ENCODE data around the gene METTL16.

Gene METTL16

DNA sequence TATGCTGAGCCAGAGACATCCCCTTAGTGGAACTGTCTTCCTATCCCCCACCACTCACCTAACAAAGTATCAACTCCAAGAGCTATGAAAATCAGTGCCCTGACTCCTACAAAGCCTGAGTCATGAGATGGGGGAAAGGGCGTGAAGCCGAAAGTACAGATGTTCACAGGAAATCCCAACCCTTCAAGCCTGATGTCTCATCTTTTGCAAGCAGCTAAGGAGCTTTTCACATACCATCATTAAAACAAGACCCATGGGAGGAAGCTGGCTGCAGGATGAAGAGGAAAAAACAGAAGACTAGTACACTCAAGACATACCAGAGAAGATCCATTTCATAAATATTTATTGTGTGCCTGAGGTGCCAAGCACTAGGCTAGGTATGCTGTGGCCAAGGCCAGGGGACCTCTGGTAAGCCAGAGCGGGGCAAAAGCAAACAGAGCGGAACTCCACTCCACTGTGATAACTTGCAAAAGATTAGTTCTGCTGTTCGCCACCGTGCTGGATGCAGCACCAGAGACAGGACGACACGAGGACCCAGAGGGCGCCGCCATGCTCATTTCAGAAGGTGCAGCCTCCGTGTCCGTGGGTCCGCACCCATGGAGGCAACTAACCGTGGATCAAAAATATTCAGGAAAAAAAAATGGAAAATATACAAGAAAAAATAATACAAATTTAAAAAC, 106.3 kb downstream of the METTL16 start:
- peaks cover 56% of the 10 kb centered on the region for H3K4me1 ChIP-seq (ENCODE audit: control insufficient read depth, insufficient read depth, low read length)
- H3K4me3 ChIP-seq (ENCODE audit: low read length), result peak overlapping the region; percentile 2
- no peaks in the 10 kb centered on the region for H3K36me3 ChIP-seq (ENCODE audit: control insufficient read depth, insufficient read depth, low read length)
- H3K27me3 ChIP-seq (ENCODE audit: control insufficient read depth, insufficient read depth, low read length), result no peaks in the 10 kb centered on the region
- no peak overlapping the region for H3K9ac ChIP-seq (ENCODE audit: low read length)
- H3K9me3 ChIP-seq (ENCODE audit: control insufficient read depth, low read length), result no peaks in the 10 kb centered on the region

GRCh38 chr17:2403044-2403443, 108.6 kb downstream of the METTL16 start:
- Histone ChIP-seq H3K4me3 (ENCODE audit: low read length) (no peak overlapping the region), H3K27me3 (ENCODE audit: control insufficient read depth, insufficient read depth, low read length) (no peaks in the 10 kb centered on the region), H3K9ac (ENCODE audit: low read length) (no peak overlapping the region), H3K36me3 (ENCODE audit: control insufficient read depth, insufficient read depth, low read length) (no peaks in the 10 kb centered on the region), H3K9me3 (ENCODE audit: control insufficient read depth, low read length) (no peaks in the 10 kb centered on the region), H3K4me1 (ENCODE audit: control insufficient read depth, insufficient read depth, low read length) (peaks cover 67% of the 10 kb centered on the region)

DNA sequence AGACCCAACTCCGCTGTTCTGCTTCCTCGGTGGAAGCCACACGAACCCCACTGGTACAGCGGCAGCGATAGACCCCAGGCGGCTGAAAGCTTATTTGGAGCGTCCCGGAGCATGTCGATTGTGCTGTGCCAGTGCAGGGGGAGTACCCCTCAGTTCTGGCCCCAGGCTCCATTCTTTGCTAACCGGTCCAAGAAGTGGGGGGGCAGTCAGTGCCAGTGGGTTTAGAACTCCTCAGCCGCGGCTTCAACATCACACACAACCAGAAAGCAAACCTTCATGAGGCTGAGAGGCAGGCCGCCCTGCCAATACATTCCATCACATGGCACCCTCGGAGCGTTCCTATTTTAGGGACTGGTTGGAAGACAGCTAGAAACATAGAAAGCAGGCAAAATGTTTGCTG, 109.1 kb downstream of the METTL16 start:
- Histone ChIP-seq H3K4me1 (ENCODE audit: control insufficient read depth, insufficient read depth, low read length) (peaks cover 71% of the 10 kb centered on the region), H3K9ac (ENCODE audit: low read length) (peak overlapping the region; percentile 85), H3K36me3 (ENCODE audit: control insufficient read depth, insufficient read depth, low read length) (no peaks in the 10 kb centered on the region), H3K9me3 (ENCODE audit: control insufficient read depth, low read length) (no peaks in the 10 kb centered on the region), H3K4me3 (ENCODE audit: low read length) (peak overlapping the region; percentile 20), H3K27me3 (ENCODE audit: control insufficient read depth, insufficient read depth, low read length) (no peaks in the 10 kb centered on the region)

DNA sequence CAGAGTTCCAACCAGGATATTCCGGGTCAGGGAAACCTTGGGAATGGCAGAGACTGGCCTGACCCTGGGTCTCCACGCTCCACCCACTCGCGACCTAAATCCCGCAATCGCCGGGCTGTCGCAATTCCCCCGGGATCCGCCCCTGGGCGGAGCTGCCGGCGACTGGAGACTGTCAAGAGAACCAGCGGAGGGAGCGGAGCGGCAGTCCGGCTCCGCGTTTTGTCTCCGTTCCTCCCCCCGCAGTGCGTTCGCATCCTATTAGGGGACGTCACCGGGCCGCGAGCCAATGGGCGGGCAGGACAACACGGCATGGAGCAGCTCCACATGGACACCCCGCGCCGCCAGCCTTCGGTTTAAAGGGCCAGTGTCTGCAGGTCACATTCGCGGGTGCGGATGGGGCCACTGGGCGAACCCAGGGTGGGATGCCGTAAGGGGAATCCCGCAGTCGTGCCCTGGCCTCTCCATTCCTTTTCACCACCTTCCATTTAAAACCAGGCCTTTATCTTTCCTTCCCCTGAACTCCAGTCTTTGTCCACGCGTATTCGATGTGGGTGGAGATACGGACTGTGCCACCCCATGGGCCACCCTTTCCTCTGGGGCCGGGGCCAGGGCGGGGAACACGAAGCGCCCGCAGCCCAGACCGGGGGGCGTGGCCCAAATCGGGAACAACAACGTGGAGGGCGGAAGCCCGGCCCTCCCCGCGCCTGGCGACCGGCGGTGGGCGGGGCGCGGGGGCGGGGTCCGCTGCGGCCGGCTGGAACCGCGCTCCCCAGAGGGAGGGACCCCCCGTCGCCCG, 110.1 kb downstream of the METTL16 start:
- Histone ChIP-seq H3K27me3 (ENCODE audit: control insufficient read depth, insufficient read depth, low read length) (no peaks in the 10 kb centered on the region), H3K36me3 (ENCODE audit: control insufficient read depth, insufficient read depth, low read length) (no peaks in the 10 kb centered on the region), H3K9ac (ENCODE audit: low read length) (peak overlapping the region; percentile 99), H3K9me3 (ENCODE audit: control insufficient read depth, low read length) (no peaks in the 10 kb centered on the region), H3K4me3 (ENCODE audit: low read length) (peak overlapping the region; percentile 77), H3K4me1 (ENCODE audit: control insufficient read depth, insufficient read depth, low read length) (peaks cover 71% of the 10 kb centered on the region)

DNA sequence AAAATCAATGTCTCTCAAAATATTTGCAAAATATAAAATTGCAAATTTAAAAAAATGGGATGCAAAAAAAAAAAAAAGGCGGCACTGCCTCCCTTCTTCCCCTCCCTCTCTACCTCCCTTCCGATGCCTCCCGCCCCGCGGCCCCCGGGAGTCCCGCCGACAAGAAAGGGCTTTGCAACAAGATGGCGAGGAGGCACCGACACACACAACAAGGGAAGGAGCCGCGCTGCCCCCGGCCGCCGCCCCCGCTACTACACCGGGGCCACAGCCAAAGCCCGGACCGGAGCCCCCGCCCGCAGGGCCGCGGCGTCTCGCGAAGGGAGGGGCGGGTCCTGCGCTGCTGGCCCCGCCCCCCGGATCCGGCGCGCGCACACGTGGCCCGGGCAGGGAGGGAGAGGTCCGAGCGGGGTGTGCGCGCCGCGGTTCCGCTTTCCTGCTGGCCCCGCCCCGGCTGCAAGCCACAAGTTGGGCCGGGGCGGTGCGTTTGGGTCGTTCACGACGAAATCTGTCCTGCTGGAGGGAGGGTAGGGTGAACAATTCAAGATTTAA, 110.7 kb downstream of the METTL16 start, which contains the start of gene MNT:
MNT (minus strand) TSS at position 184 of the 549 bp plus-strand sequence. CDS start 348 bp downstream, outside the sequence.
- H3K4me1 ChIP-seq (ENCODE audit: control insufficient read depth, insufficient read depth, low read length), result peaks cover 71% of the 10 kb centered on the region

DNA sequence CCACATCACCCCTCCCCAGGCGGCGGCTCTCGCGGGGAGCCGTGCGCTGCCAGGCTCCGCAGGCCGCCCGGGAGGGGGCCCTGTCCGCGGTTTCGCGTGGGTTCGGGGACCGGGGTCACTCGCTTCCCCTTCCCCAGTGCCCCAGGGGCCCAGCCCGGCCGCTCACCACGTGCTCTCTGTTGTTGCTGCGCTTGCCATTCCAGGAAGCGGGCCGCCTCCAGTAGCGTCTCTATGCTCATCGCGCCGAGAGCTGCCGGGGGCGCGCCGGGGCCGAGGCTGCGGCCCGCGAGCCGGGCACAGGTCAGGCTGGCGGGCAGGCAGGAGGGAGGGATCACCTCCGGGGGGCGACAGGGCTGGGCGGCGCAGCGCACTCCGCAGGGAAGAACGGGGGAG, 111.2 kb downstream of the METTL16 start:
- Histone ChIP-seq H3K9ac (ENCODE audit: low read length) (peak overlapping the region; percentile 99), H3K27me3 (ENCODE audit: control insufficient read depth, insufficient read depth, low read length) (no peaks in the 10 kb centered on the region), H3K9me3 (ENCODE audit: control insufficient read depth, low read length) (no peaks in the 10 kb centered on the region), H3K4me1 (ENCODE audit: control insufficient read depth, insufficient read depth, low read length) (peaks cover 71% of the 10 kb centered on the region), H3K4me3 (ENCODE audit: low read length) (peak overlapping the region; percentile 99), H3K36me3 (ENCODE audit: control insufficient read depth, insufficient read depth, low read length) (no peaks in the 10 kb centered on the region)

More for the DNA sequence above, 110.7 kb downstream of the METTL16 start, which contains the start of gene MNT:
- no peaks in the 10 kb centered on the region for H3K9me3 ChIP-seq (ENCODE audit: control insufficient read depth, low read length)
- H3K36me3 ChIP-seq (ENCODE audit: control insufficient read depth, insufficient read depth, low read length), result no peaks in the 10 kb centered on the region
- H3K9ac ChIP-seq (ENCODE audit: low read length), result peak within 1 kb of the TSS; percentile 99
- H3K27me3 ChIP-seq (ENCODE audit: control insufficient read depth, insufficient read depth, low read length), result no peaks in the 10 kb centered on the region
- peak within 1 kb of the TSS; percentile 99 for H3K4me3 ChIP-seq (ENCODE audit: low read length)

DNA sequence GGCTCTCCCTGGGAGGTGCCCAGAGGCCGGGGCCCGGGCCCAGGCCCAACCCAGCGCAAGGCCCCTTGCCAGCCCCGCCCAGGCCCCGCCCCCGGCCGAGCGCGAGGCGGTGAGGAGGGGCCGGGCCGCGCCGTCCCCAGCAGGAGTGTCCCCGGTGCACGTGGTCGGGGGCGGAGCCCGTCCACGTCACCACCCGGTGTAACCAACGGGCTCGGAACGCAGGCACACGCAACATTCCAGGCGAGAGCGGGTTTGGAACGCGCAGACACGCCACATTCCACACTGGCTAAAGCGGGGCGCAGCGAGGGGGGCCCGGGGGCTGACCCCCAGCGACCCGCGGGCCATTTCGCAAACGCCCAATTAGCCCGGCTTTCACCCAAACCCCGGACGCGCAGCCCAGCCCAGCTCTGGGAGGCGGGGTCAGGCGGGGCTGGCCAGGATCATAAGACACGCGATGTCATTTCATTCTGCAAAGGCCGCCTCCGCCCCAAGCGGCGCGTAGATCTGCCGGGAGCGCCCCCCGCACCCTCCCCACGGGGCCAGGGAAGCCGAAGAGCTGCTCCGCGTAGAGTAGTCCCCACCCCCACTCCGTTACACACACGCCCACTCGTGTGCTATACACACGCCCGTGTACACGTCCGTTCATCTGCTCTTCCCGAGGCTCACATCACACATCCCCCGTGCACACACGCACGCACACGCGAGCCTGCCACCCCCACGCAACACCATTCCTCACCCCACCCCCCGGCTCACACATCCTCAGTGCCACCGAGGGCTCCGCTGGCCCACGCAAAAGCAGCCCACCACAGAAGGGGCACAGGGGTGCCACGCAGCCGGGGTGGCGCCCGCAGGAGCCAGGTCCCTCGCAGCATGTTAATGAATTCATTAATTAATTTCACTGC, 111.9 kb downstream of the METTL16 start:
- H3K36me3 ChIP-seq (ENCODE audit: control insufficient read depth, insufficient read depth, low read length), result no peaks in the 10 kb centered on the region
- peak overlapping the region; percentile 99 for H3K4me3 ChIP-seq (ENCODE audit: low read length)
- peak overlapping the region; percentile 99 for H3K9ac ChIP-seq (ENCODE audit: low read length)
- no peaks in the 10 kb centered on the region for H3K27me3 ChIP-seq (ENCODE audit: control insufficient read depth, insufficient read depth, low read length)
- H3K4me1 ChIP-seq (ENCODE audit: control insufficient read depth, insufficient read depth, low read length), result peaks cover 71% of the 10 kb centered on the region
- no peaks in the 10 kb centered on the region for H3K9me3 ChIP-seq (ENCODE audit: control insufficient read depth, low read length)

- Histone ChIP-seq H3K9ac (ENCODE audit: low read length) (peak overlapping the region; percentile 99), H3K4me1 (ENCODE audit: control insufficient read depth, insufficient read depth, low read length) (peaks cover 70% of the 10 kb centered on the region)
These were observed 112.8 kb downstream of the METTL16 start for GRCh38 chr17:2398655-2399571.

DNA sequence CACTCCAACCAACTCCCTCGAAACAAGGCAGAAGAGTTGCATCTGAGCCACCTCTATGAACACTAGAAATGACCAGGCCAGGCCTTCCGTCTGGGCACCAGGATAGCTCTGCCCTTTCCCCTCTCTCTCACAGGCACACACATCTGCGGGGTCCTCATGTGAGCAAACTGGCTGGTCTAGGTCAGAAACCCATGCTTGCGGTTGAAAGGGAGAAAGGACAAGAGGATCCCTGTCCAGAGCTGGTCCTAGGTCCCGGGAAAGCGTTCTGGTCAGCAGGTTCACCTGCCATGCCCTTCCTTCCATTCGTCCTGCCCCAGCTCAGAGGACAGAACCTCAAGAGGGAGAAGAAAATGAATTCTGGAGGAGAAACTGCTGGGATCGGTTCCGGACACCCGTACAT, 113.5 kb downstream of the METTL16 start:
- H3K9ac ChIP-seq (ENCODE audit: low read length), result peak overlapping the region; percentile 66
- no peaks in the 10 kb centered on the region for H3K9me3 ChIP-seq (ENCODE audit: control insufficient read depth, low read length)
- no peaks in the 10 kb centered on the region for H3K36me3 ChIP-seq (ENCODE audit: control insufficient read depth, insufficient read depth, low read length)
- peaks cover 63% of the 10 kb centered on the region for H3K4me1 ChIP-seq (ENCODE audit: control insufficient read depth, insufficient read depth, low read length)
- H3K27me3 ChIP-seq (ENCODE audit: control insufficient read depth, insufficient read depth, low read length), result no peaks in the 10 kb centered on the region
- H3K4me3 ChIP-seq (ENCODE audit: low read length), result peak overlapping the region; percentile 25

More at GRCh38 chr17:2398655-2399571, 112.8 kb downstream of the METTL16 start:
- Histone ChIP-seq H3K36me3 (ENCODE audit: control insufficient read depth, insufficient read depth, low read length) (no peaks in the 10 kb centered on the region), H3K4me3 (ENCODE audit: low read length) (peak overlapping the region; percentile 94), H3K27me3 (ENCODE audit: control insufficient read depth, insufficient read depth, low read length) (no peaks in the 10 kb centered on the region), H3K9me3 (ENCODE audit: control insufficient read depth, low read length) (no peaks in the 10 kb centered on the region)

GRCh38 chr17:2397247-2398171, 114.2 kb downstream of the METTL16 start:
- Histone ChIP-seq H3K4me1 (ENCODE audit: control insufficient read depth, insufficient read depth, low read length) (peaks cover 56% of the 10 kb centered on the region), H3K36me3 (ENCODE audit: control insufficient read depth, insufficient read depth, low read length) (no peaks in the 10 kb centered on the region), H3K9ac (ENCODE audit: low read length) (peak overlapping the region; percentile 67), H3K27me3 (ENCODE audit: control insufficient read depth, insufficient read depth, low read length) (no peaks in the 10 kb centered on the region), H3K9me3 (ENCODE audit: control insufficient read depth, low read length) (no peaks in the 10 kb centered on the region), H3K4me3 (ENCODE audit: low read length) (no peak overlapping the region)
